Measurements from ENCODE around the gene VTN. TPM values are rescaled to one million over a fixed set of nuclear protein-coding genes. Genes with fewer than 3 reads are reported as not detected.
"Not testable (repeated sequence)": the region's sequence is repeated elsewhere in the genome, so short reads cannot be mapped to it uniquely, and the experiment has no call there.

The VTN gene
- total RNA-seq, 1 donor from 2014 or later, result 0.34 TPM

- DNase-seq, result no peak
Observed at GRCh38 chr17:28339431-28339830, 30.7 kb downstream of the VTN start.

GRCh38 chr17:28338769-28339212 lies 31.3 kb downstream of the VTN start:
- not testable (repeated sequence) for DNase-seq

GRCh38 chr17:28338056-28338768 lies 31.9 kb downstream of the VTN start:
- DNase-seq, result peak; percentile 89

GRCh38 chr17:28335959-28336871 lies 33.9 kb downstream of the VTN start:
- peak; percentile 96 for DNase-seq

GRCh38 chr17:28335201-28335958 lies 34.7 kb downstream of the VTN start, which contains the start of the genes IFT20 and TNFAIP1:
IFT20 (minus strand) TSS chr17:28335472; CDS start chr17:28331985, 3,487 bp downstream.
TNFAIP1 (plus strand) TSS chr17:28335761; CDS start chr17:28339522, 3,761 bp downstream.
- peak; percentile 100 for DNase-seq

GRCh38 chr17:28334666-28335200 lies 35.4 kb downstream of the VTN start:
- no peak for DNase-seq

GRCh38 chr17:28334171-28334570 lies 35.9 kb downstream of the VTN start:
- peak; percentile 56 for DNase-seq

- no peak for DNase-seq
Observed at GRCh38 chr17:28333083-28333746, 36.9 kb downstream of the VTN start.

- no peak for DNase-seq
Observed at GRCh38 chr17:28331891-28332420, 38.2 kb downstream of the VTN start.

- no peak for DNase-seq
Observed at GRCh38 chr17:28330671-28331070, 39.4 kb downstream of the VTN start.

GRCh38 chr17:28328325-28328724 lies 41.8 kb downstream of the VTN start:
- no peak for DNase-seq

- DNase-seq, result no peak
Observed at GRCh38 chr17:28327709-28328108, 42.4 kb downstream of the VTN start.

GRCh38 chr17:28327031-28327607 lies 43.0 kb downstream of the VTN start:
- DNase-seq, result no peak

- no peak for DNase-seq
Observed at GRCh38 chr17:28326114-28326513, 44.0 kb downstream of the VTN start.

- no peak for DNase-seq
Observed at GRCh38 chr17:28325211-28325610, 44.9 kb downstream of the VTN start.

GRCh38 chr17:28324781-28325180 lies 45.3 kb downstream of the VTN start:
- no peak for DNase-seq

GRCh38 chr17:28324267-28324745 lies 45.8 kb downstream of the VTN start:
- DNase-seq, result no peak

- no peak for DNase-seq
Observed at GRCh38 chr17:28320215-28321061, 49.7 kb downstream of the VTN start.

GRCh38 chr17:28319598-28319935 lies 50.5 kb downstream of the VTN start:
- DNase-seq, result no peak

Measured in dermis blood vessel endothelial cell (primary cell).